ENCODE measurements around the gene SDK1. TPM values are rescaled to one million over a fixed set of nuclear protein-coding genes. Genes with fewer than 3 reads are reported as not detected.

The SDK1 gene
- total and polyA plus RNA-seq, 4 donors, result 0.12 to 0.47 (median 0.36) TPM

- no peaks in the 10 kb centered on the region for H3K36me3 ChIP-seq (ENCODE audit: control insufficient read depth in 4 of 4, insufficient read depth in 3 of 4, low read depth in 1 of 4, low read length in 3 of 4)
- H3K9ac ChIP-seq (ENCODE audit: low read depth in 1 of 2, low read length in 2 of 2), result no peak overlapping the region
- no peak overlapping the region for H3K4me3 ChIP-seq (ENCODE audit: low read depth in 1 of 3, low read length in 3 of 3)
- no peak overlapping the region for H3K27ac ChIP-seq (ENCODE audit: low read depth in 1 of 2, low read length in 2 of 2)
- TF ChIP-seq FOXA2 (IDR thresholded peaks at IDR 0.05) (no peak), NR2F2 (IDR thresholded peaks at IDR 0.05) (no peak), FOXA1 (IDR thresholded peaks at IDR 0.05) (no peak), ZBTB33 (IDR thresholded peaks at IDR 0.05) (no peak), RXRA (IDR thresholded peaks at IDR 0.05) (no peak), TAF1 (conservative IDR thresholded peaks at IDR 0.05) (no peak), REST (IDR thresholded peaks at IDR 0.05) (no peak), RAD21 (IDR thresholded peaks at IDR 0.05) (no peak), JUND (IDR thresholded peaks at IDR 0.05) (no peak), HNF4G (IDR thresholded peaks at IDR 0.05) (no peak), SP1 (IDR thresholded peaks at IDR 0.05) (no peak), YY1 (IDR thresholded peaks at IDR 0.05) (no peak), HNF4A (conservative IDR thresholded peaks at IDR 0.05) (no peak), EGR1 (IDR thresholded peaks at IDR 0.05; ENCODE audit: low read depth in 2 of 2) (no peak), GABPA (IDR thresholded peaks at IDR 0.05 in 1 of 2, conservative IDR thresholded peaks at IDR 0.05 in 1 of 2) (no peak)
- TF ChIP-seq, protein P1, sequence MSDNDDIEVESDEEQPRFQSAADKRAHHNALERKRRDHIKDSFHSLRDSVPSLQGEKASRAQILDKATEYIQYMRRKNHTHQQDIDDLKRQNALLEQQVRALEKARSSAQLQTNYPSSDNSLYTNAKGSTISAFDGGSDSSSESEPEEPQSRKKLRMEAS (IDR thresholded peaks at IDR 0.05), result no peak
- TF ChIP-seq, protein P2, sequence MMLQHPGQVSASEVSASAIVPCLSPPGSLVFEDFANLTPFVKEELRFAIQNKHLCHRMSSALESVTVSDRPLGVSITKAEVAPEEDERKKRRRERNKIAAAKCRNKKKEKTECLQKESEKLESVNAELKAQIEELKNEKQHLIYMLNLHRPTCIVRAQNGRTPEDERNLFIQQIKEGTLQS (IDR thresholded peaks at IDR 0.05), result no peak
- TF ChIP-seq, protein P3, sequence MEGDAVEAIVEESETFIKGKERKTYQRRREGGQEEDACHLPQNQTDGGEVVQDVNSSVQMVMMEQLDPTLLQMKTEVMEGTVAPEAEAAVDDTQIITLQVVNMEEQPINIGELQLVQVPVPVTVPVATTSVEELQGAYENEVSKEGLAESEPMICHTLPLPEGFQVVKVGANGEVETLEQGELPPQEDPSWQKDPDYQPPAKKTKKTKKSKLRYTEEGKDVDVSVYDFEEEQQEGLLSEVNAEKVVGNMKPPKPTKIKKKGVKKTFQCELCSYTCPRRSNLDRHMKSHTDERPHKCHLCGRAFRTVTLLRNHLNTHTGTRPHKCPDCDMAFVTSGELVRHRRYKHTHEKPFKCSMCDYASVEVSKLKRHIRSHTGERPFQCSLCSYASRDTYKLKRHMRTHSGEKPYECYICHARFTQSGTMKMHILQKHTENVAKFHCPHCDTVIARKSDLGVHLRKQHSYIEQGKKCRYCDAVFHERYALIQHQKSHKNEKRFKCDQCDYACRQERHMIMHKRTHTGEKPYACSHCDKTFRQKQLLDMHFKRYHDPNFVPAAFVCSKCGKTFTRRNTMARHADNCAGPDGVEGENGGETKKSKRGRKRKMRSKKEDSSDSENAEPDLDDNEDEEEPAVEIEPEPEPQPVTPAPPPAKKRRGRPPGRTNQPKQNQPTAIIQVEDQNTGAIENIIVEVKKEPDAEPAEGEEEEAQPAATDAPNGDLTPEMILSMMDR (IDR thresholded peaks at IDR 0.05; ENCODE audit: low read depth, low read length, missing input control), result no peak
- H3K27me3 ChIP-seq (ENCODE audit: control insufficient read depth in 4 of 4, insufficient read depth in 4 of 4, low read length in 3 of 4), result no peaks in the 10 kb centered on the region
- H3K4me1 ChIP-seq (ENCODE audit: control insufficient read depth in 4 of 4, insufficient read depth in 4 of 4, low read length in 3 of 4), result peaks cover 0 to 4% (median 1%) of the 10 kb centered on the region in 4 donors
- 91% methylated on average over 10 of the region's 10 CpGs for WGBS
- no peaks in the 10 kb centered on the region for H3K9me3 ChIP-seq (ENCODE audit: control insufficient read depth in 4 of 4, low read length in 3 of 4)
- DNase-seq (ENCODE audit: low spot score), result no peak
Measured at GRCh38 chr7:4151524-4151923, 850.5 kb downstream of the SDK1 start.

Data from liver (tissue), 9 donors.